B cell (primary cell): Measurements from ENCODE around the gene MCRIP2. TPM values are rescaled to one million over a fixed set of nuclear protein-coding genes. Genes with fewer than 3 reads are reported as not detected.

Source experiments
- ATAC-seq: fragments of 200-7000 bp; cut with Tn5 transposase; one replicate; pipeline ENCODE4 v1.10.0; 2021; ENCODE audit warnings: low read depth, mild to moderate bottlenecking, moderate number of reproducible peaks, moderate library complexity
- CTCF ChIA-PET: fragments of 350-600 bp; sonication (Branson Sonifier 250); formaldehyde crosslinking; loops from one replicate; lab custom pipeline; 2021; ENCODE audit warnings: antibody characterized with exemption, inconsistent platforms; lab: Charles Lee
- POLR2A ChIA-PET: fragments of 350-600 bp; sonication (Branson Sonifier 250); formaldehyde crosslinking; loops from one replicate; lab custom pipeline; 2021; ENCODE audit warnings: antibody characterized with exemption; lab: Charles Lee
- DNase-seq: peaks from one replicate; pipeline ENCODE4 v3.0.0; 2013
- H2AFZ ChIP-seq: 2 replicates; pipeline ENCODE4 v1.6.1; 2012; ENCODE audit warnings: mild to moderate bottlenecking, low read depth, low read length; ENCODE audit not compliant: insufficient read depth, poor library complexity, severe bottlenecking
- H3K27ac ChIP-seq, 2 donors: 1 replicate in 1 of 2; 2 replicates in 1 of 2; pipeline ENCODE4 v1.5.1; 2012 to 2013; ENCODE audit warnings: low read length in 2 of 2, mild to moderate bottlenecking in 2 of 2, moderate library complexity in 1 of 2
- H3K27me3 ChIP-seq, 4 experiments: fragments of 200-600 bp in 1 of 4; sonication (generic) in 1 of 4; replicated peaks in 1 of 4; 1 replicate in 2 of 4; 2 replicates in 2 of 4; pipeline versions ENCODE4 v1.6.1 to v1.7.0; 2013 to 2016; ENCODE audit warnings: low read length in 3 of 4, mild to moderate bottlenecking in 2 of 4, mixed read lengths in 1 of 4, moderate library complexity in 1 of 4; ENCODE audit not compliant: insufficient read depth in 4 of 4, control insufficient read depth in 3 of 4; ENCODE audit errors: control extremely low read depth in 1 of 4
- H3K36me3 ChIP-seq, 2 experiments: replicated peaks in 1 of 2; 1 replicate in 1 of 2; 2 replicates in 1 of 2; pipeline versions ENCODE4 v1.6.1 to v1.7.1; 2013; ENCODE audit warnings: low read length in 1 of 2; ENCODE audit not compliant: insufficient read depth in 2 of 2, control insufficient read depth in 1 of 2; ENCODE audit errors: control extremely low read depth in 1 of 2, extremely low read depth in 1 of 2
- H3K4me1 ChIP-seq, 2 donors: fragments of 200-600 bp in 1 of 2; sonication (generic) in 1 of 2; 1 replicate in 1 of 2; 2 replicates in 1 of 2; pipeline versions ENCODE4 v1.5.1 to v1.6.1; 2013 to 2017; ENCODE audit warnings: low read length in 2 of 2; ENCODE audit not compliant: control insufficient read depth in 2 of 2, insufficient read depth in 2 of 2
- H3K4me2 ChIP-seq: replicated peaks from 2 replicates; pipeline ENCODE3; 2012; ENCODE audit warnings: mild to moderate bottlenecking, low read depth, low read length; ENCODE audit not compliant: poor library complexity, severe bottlenecking
- H3K4me3 ChIP-seq, 5 experiments: fragments of 200-600 bp in 1 of 5; sonication (generic) in 1 of 5; 1 replicate in 3 of 5; 2 replicates in 2 of 5; pipeline versions ENCODE4 v1.5.1 to v1.7.0; 2011 to 2016; ENCODE audit warnings: low read length in 4 of 5, mild to moderate bottlenecking in 4 of 5, low read depth in 2 of 5, control low read depth in 1 of 5, moderate library complexity in 1 of 5; ENCODE audit not compliant: insufficient read depth in 1 of 5; ENCODE audit errors: control extremely low read depth in 1 of 5, extremely low read depth in 1 of 5
- H3K79me2 ChIP-seq: fragments of 200-600 bp; sonication (generic); one replicate; pipeline ENCODE4 v1.6.0; 2016; ENCODE audit warnings: low read length; ENCODE audit not compliant: control insufficient read depth, insufficient read depth
- H3K9ac ChIP-seq: fragments of 200-600 bp; sonication (generic); 2 replicates; pipeline ENCODE4 v1.6.1; 2017; ENCODE audit warnings: mild to moderate bottlenecking, low read length, moderate library complexity
- H3K9me3 ChIP-seq, 3 donors: one replicate each; pipeline versions ENCODE4 v1.6.1 to v1.7.1; 2013; ENCODE audit warnings: low read length in 2 of 3; ENCODE audit not compliant: control insufficient read depth in 2 of 3, insufficient read depth in 1 of 3; ENCODE audit errors: control extremely low read depth in 1 of 3
- H4K20me1 ChIP-seq: 2 replicates; pipeline ENCODE4 v1.6.0; 2012; ENCODE audit warnings: mild to moderate bottlenecking, low read length; ENCODE audit not compliant: insufficient read depth, control insufficient read depth, poor library complexity, severe bottlenecking
- H3K27ac Mint-ChIP-seq: one replicate; pipeline ENCODE4 v1.8.0; 2021; ENCODE audit warnings: mixed read lengths
- H3K27me3 Mint-ChIP-seq: one replicate; pipeline ENCODE4 v1.8.0; 2021; ENCODE audit warnings: mixed read lengths
- H3K4me1 Mint-ChIP-seq: one replicate; pipeline ENCODE4 v1.8.0; 2021; ENCODE audit warnings: mixed read lengths
- H3K4me3 Mint-ChIP-seq: one replicate; pipeline ENCODE4 v1.8.0; 2021; ENCODE audit warnings: mixed read lengths
- H3K9me3 Mint-ChIP-seq: one replicate; pipeline ENCODE4 v1.8.0; 2022; ENCODE audit warnings: mixed read lengths; ENCODE audit not compliant: insufficient read depth
- CTCF ChIP-seq: fragments of 200-600 bp; IDR thresholded peaks from one replicate; pipeline ENCODE4 v1.8.0; 2022; ENCODE audit warnings: antibody characterized with exemption, mild to moderate bottlenecking
- EZH2 ChIP-seq: IDR thresholded peaks from 2 replicates; pipeline ENCODE4 v1.6.1; 2012; ENCODE audit warnings: borderline replicate concordance, low read depth, mild to moderate bottlenecking, moderate library complexity, low read length; ENCODE audit not compliant: insufficient read depth, poor library complexity, severe bottlenecking
- whole genome bisulfite sequencing: methylation state at CpG from one replicate; pipeline ENCODE4 v1.1.5; 2013; ENCODE audit warnings: missing lambda C conversion rate; ENCODE audit not compliant: insufficient coverage; 5-methylcytosine and 5-hydroxymethylcytosine counted together
- intact Hi-C: fragments of 100-400 bp; cut with micrococcal nuclease; formaldehyde crosslinking; loops from one replicate; pipeline ENCODE4 v1.10.0; 2022
- polyA plus RNA-seq: library from polyadenylated mRNA; depleted of rRNA; stranded (reverse); fragments of >200 nt; gene quantifications from 2 replicates; pipeline ENCODE4 v1.2.3, GENCODE V29; 2012
- total RNA-seq, 2 donors: library from RNA; stranded (reverse); fragments of 120-200 nt in 1 of 2; gene quantifications; 1 replicate in 1 of 2; 2 replicates in 1 of 2; pipeline versions ENCODE4 v1.2.3 to v1.2.4, GENCODE V29; 2013 to 2022

MCRIP2 gene
- total and polyA plus RNA-seq, 2 donors (not counting 1 experiment from before 2014, with no cell fraction given), result 29.2 to 46.0 TPM

- Histone ChIP-seq H2AFZ (peak within 1 kb of the TSS; percentile 85), H3K36me3 (peaks cover 0 to 17% of the 10 kb centered on the region in 2 experiments), H4K20me1 (peaks cover 31% of the 10 kb centered on the region), H3K27ac (peak within 1 kb of the TSS; percentile 74 to 81), H3K9ac (peak within 1 kb of the TSS; percentile 73), H3K27me3 (peaks cover 0 to 19% (median 8%) of the 10 kb centered on the region in 4 experiments), H3K4me1 (peaks cover 29 to 66% of the 10 kb centered on the region in 2 donors), H3K9me3 (peaks cover 0 to 7% (median 0%) of the 10 kb centered on the region in 3 donors), H3K4me2 (peak within 1 kb of the TSS; percentile 99), H3K79me2 (peaks cover 29% of the 10 kb centered on the region), H3K4me3 (peak within 1 kb of the TSS; percentile 22 to 84 (median 65))
- ATAC-seq, result peak; percentile 74
- under 1% methylated on average over 85 of the region's 91 CpGs for WGBS
- intact Hi-C loops, result loop anchor here (1.0 to 5.0 kb wide), 5 partner anchors 12 to 997 kb away; partner anchors contain the start of genes ANTKMT, JPT2, METTL26 and RHOT2
- TF ChIP-seq CTCF (no peak), EZH2 (no peak)
- ChIA-PET CTCF (interaction anchor here (0.8 kb wide), 1 partner anchor 10 kb away, joined by 3 read pairs; the partner anchor contains the start of gene WDR24), POLR2A (interaction anchor here (0.8 to 1.1 kb wide), 2 partner anchors 10 to 154 kb away, joined by 3 to 6 read pairs; partner anchors contain the start of gene WDR24)
- H3K9me3 Mint-ChIP-seq, result no peaks in the 10 kb centered on the region
- peak within 1 kb of the TSS; percentile 89 for H3K4me3 Mint-ChIP-seq
- DNase-seq, result peak; percentile 93
- peak within 1 kb of the TSS; percentile 94 for H3K27ac Mint-ChIP-seq
- H3K4me1 Mint-ChIP-seq, result peaks cover 41% of the 10 kb centered on the region
- H3K27me3 Mint-ChIP-seq, result peaks cover 3% of the 10 kb centered on the region
Measured at GRCh38 chr16:679814-680624, 38.4 kb downstream of the MCRIP2 start, which contains the start of gene STUB1. TSS of gene STUB1 (plus strand) at chr16:680410. CDS start at chr16:680526, 116 bp downstream.
